ENCODE results near the gene SCGB1C2. TPM values are rescaled to one million over a fixed set of nuclear protein-coding genes. Genes with fewer than 3 reads are reported as not detected.
A peak's percentile ranks its signal among the peaks of the same experiment; 100 is the strongest.

Gene SCGB1C2
- total RNA-seq, 3 donors from 2014 or later (not counting 1 experiment from before 2014, with no cell fraction given): not detected

GRCh38 chr17:145671-146541 is 8.5 kb downstream of the SCGB1C2 start:
- H3K9me3 ChIP-seq (ENCODE audit: control insufficient read depth, insufficient read depth, low read length): no peaks in the 10 kb centered on the region
- H3K4me1 ChIP-seq (ENCODE audit: control insufficient read depth, insufficient read depth, low read length): peaks cover 8% of the 10 kb centered on the region
- intact Hi-C loops (cut with micrococcal nuclease): no loop called here
- Mint-ChIP-seq H3K27me3 (ENCODE audit: low read depth in 2 of 2) (peaks cover 0 to 3% of the 10 kb centered on the region in 2 donors), H3K36me3 (no peaks in the 10 kb centered on the region), H3K27ac (no peak overlapping the region), H3K4me3 (no peak overlapping the region), H3K4me1 (no peaks in the 10 kb centered on the region), H3K9me3 (no peaks in the 10 kb centered on the region)
- TF ChIP-seq CTCF (IDR thresholded peaks at IDR 0.05): no peak
- DNase-seq (peak in 1 of 2 donors; percentile 13), ATAC-seq (no peak)
- no peak overlapping the region for H3K4me3 ChIP-seq (ENCODE audit: low read length)
- no peaks in the 10 kb centered on the region for H3K36me3 ChIP-seq (ENCODE audit: control insufficient read depth, insufficient read depth, low read length)
- no peak overlapping the region for H3K27ac ChIP-seq (ENCODE audit: low read length)
- no peaks in the 10 kb centered on the region for H3K27me3 ChIP-seq (ENCODE audit: control insufficient read depth, insufficient read depth, low read length)
- WGBS (ENCODE audit: insufficient coverage): 88% methylated on average over 16 of the region's 16 CpGs

- no peaks in the 10 kb centered on the region for H3K36me3 Mint-ChIP-seq
- H3K4me3 Mint-ChIP-seq: no peak overlapping the region
- peaks cover 0 to 3% of the 10 kb centered on the region in 2 donors for H3K27me3 Mint-ChIP-seq (ENCODE audit: low read depth in 2 of 2)
- H3K4me1 Mint-ChIP-seq: no peaks in the 10 kb centered on the region
- H3K27ac Mint-ChIP-seq: no peak overlapping the region
- intact Hi-C loops (cut with micrococcal nuclease): no loop called here
- 87% methylated on average over 10 of the region's 10 CpGs for WGBS (ENCODE audit: insufficient coverage)
- H3K9me3 Mint-ChIP-seq: no peaks in the 10 kb centered on the region
- no peak overlapping the region for H3K4me3 ChIP-seq (ENCODE audit: low read length)
- H3K27ac ChIP-seq (ENCODE audit: low read length): no peak overlapping the region
- H3K4me1 ChIP-seq (ENCODE audit: control insufficient read depth, insufficient read depth, low read length): peaks cover 8% of the 10 kb centered on the region
- no peaks in the 10 kb centered on the region for H3K9me3 ChIP-seq (ENCODE audit: control insufficient read depth, insufficient read depth, low read length)
- DNase-seq (peak in 1 of 2 donors; percentile 6), ATAC-seq (no peak)
- H3K36me3 ChIP-seq (ENCODE audit: control insufficient read depth, insufficient read depth, low read length): no peaks in the 10 kb centered on the region
- TF ChIP-seq CTCF (IDR thresholded peaks at IDR 0.05): no peak
- no peaks in the 10 kb centered on the region for H3K27me3 ChIP-seq (ENCODE audit: control insufficient read depth, insufficient read depth, low read length)
Observed at GRCh38 chr17:146546-146945, 9.2 kb downstream of the SCGB1C2 start.

- Mint-ChIP-seq H3K4me3 (no peak overlapping the region), H3K36me3 (no peaks in the 10 kb centered on the region), H3K27ac (no peak overlapping the region), H3K9me3 (no peaks in the 10 kb centered on the region), H3K27me3 (ENCODE audit: low read depth in 2 of 2) (peaks cover 0 to under 1% of the 10 kb centered on the region in 2 donors), H3K4me1 (no peaks in the 10 kb centered on the region)
- Histone ChIP-seq H3K36me3 (ENCODE audit: control insufficient read depth, insufficient read depth, low read length) (no peaks in the 10 kb centered on the region), H3K4me3 (ENCODE audit: low read length) (no peak overlapping the region), H3K4me1 (ENCODE audit: control insufficient read depth, insufficient read depth, low read length) (peaks cover 8% of the 10 kb centered on the region), H3K27me3 (ENCODE audit: control insufficient read depth, insufficient read depth, low read length) (no peaks in the 10 kb centered on the region), H3K9me3 (ENCODE audit: control insufficient read depth, insufficient read depth, low read length) (no peaks in the 10 kb centered on the region), H3K27ac (ENCODE audit: low read length) (no peak overlapping the region)
- no peak for TF ChIP-seq CTCF (IDR thresholded peaks at IDR 0.05)
- DNase-seq (peak in 1 of 2 donors; percentile 13), ATAC-seq (no peak)
- intact Hi-C loops (cut with micrococcal nuclease): no loop called here
- WGBS (ENCODE audit: insufficient coverage): 91% methylated on average over 27 of the region's 27 CpGs
Observed at GRCh38 chr17:146983-147761, 9.8 kb downstream of the SCGB1C2 start.
